ENCODE measurements around the gene RAP2A. TPM values are rescaled to one million over a fixed set of nuclear protein-coding genes. Genes with fewer than 3 reads are reported as not detected.

The RAP2A gene
- 10 to 100 TPM; 23.1 to 31.6 (median 29.1) TPM for polyA plus RNA-seq (ENCODE audit: insufficient read length in 10 of 10)
- long read RNA-seq, donor 1, full-length matches to known transcripts = 15 of 15 reads
- long read RNA-seq, donor 1, partial matches to known transcripts = 0 of 15 reads
- long read RNA-seq, donor 1, other reads (novel, unspliced or antisense) = 0 of 15 reads
- long read RNA-seq, donor 2, full-length matches to known transcripts = 2 of 2 reads
- long read RNA-seq, donor 2, partial matches to known transcripts = 0 of 2 reads
- long read RNA-seq, donor 2, other reads (novel, unspliced or antisense) = 0 of 2 reads
- long read RNA-seq, donor 3 = 0 reads
- long read RNA-seq, donor 4, full-length matches to known transcripts = 6 of 6 reads
- long read RNA-seq, donor 4, partial matches to known transcripts = 0 of 6 reads
- long read RNA-seq, donor 4, other reads (novel, unspliced or antisense) = 0 of 6 reads
- long read RNA-seq, donor 5, full-length matches to known transcripts = 11 of 11 reads
- long read RNA-seq, donor 5, partial matches to known transcripts = 0 of 11 reads
- long read RNA-seq, donor 5, other reads (novel, unspliced or antisense) = 0 of 11 reads
- long read RNA-seq, donor 6, full-length matches to known transcripts = 12 of 12 reads
- long read RNA-seq, donor 6, partial matches to known transcripts = 0 of 12 reads
- long read RNA-seq, donor 6, other reads (novel, unspliced or antisense) = 0 of 12 reads
- long read RNA-seq, donor 7, full-length matches to known transcripts = 6 of 6 reads
- long read RNA-seq, donor 7, partial matches to known transcripts = 0 of 6 reads
- long read RNA-seq, donor 7, other reads (novel, unspliced or antisense) = 0 of 6 reads
- long read RNA-seq, donor 8, full-length matches to known transcripts = 13 of 13 reads
- long read RNA-seq, donor 8, partial matches to known transcripts = 0 of 13 reads
- long read RNA-seq, donor 8, other reads (novel, unspliced or antisense) = 0 of 13 reads
- long read RNA-seq, donor 9 = 0 reads

DNA sequence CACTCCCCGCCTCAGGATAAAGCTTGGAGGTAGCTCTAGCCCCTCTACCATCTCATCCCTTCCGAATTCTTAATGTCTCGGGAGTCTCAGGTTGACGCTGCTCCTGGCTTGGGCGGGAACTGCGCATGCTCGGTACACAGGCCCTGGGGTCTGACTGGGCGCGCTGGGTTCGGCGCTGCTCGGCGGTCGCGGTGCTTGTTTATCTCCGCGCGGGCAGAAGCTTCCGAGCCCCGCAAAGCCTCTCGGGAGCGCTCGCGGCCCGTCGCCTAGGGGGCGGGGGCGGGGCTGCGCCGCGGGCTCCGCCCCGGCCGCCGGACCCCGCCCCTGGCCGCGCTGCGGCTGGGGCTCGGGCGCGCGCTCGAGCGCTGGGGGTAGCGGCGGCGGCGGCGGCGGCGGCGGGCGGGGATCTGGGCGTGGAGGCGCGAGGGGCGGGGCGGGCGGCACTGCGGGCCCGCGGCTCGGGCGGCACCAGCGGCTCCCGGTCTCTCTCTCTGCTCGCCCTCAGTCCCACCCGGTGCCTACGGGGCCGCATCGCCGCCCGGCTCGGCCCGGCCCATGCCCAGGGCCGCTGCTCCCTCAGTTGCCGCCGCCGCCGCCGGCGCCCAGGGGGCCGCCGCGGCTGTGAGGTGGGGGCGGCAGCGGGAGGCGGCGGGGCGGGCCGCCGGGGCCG lies at the start of gene RAP2A:
Gene RAP2A, plus strand, starts transcription at position 443 of the 670 bp plus-strand sequence. CDS start 302 bp downstream, outside the sequence.
- peak; percentile 92 to 96 (median 93) for DNase-seq

DNA sequence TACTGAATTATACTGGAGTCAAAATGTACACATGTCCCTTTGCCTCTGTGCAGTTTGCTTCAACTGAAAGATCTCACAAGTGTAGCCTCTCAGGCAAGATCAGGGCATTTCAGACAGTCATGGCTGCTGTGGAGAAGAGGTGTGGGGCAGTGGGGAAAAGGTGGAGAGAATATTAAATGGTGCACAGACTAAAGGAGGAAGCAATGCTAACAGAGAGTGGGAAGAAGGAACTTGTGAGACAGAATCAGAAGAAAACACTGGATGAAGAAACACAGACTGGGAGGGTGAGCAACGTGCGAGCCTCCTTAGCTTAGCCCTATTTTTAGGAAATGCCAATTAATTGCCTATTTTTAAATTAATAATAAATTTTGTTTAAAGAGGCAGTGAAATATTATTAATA lies 49.6 kb upstream of the RAP2A start:
- DNase-seq = no peak

GRCh38 chr13:97385146-97385545 lies 48.8 kb upstream of the RAP2A start:
- no peak for DNase-seq

DNA sequence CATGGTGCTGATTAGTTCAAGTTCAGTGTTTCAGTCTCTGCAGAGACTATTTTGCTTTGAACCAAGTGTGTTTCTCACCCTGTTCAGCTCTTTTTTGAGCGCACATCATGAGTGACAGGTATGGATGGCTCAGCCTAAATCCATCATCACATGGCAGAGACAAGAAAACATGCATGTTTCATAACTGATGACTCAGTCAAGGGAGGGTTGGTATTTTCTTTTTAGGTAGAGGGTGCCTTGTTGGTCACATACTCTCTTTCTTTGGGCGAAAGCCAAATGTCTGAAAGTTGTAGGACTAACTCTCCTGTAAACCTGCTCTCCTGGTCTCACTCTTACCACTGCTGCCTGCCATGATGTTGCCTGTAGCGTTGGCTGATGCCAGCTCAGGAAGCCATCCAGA lies 48.1 kb upstream of the RAP2A start:
- DNase-seq = no peak

DNA sequence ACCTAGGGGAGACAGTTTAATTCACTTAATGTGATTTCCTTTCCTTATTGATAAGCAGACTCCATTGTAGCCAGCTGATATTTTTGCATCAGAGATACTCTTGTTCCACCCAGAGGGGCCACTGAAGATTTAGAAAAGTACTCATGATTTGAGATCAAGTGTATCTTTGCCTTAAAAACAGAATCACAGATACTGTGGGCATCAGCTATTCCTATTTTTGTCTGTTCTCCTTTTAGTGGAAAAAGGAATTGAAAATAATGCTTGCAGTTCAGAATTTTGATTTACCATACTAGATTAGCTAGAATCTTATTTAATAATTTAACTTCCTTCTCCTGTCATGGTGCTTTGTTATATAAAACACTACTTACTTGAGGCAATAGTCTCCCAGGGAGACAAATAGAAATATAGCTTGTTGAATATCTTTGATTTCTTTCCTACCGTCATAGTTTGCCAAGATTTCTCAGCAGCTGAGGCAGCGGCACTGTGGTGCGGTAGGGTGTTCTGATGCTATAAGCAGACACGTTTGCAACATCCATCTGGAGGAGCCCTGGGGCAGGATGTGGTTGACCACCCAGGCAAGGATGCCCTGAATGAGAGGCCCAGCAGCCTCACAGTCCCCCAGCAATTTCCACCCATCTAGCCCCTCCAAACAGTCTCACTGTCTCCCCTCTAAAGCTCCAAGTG lies 47.0 kb upstream of the RAP2A start:
- DNase-seq = peak in 1 of 3 donors; percentile 21

- DNase-seq = no peak
Observed at GRCh38 chr13:97387485-97387839, 46.5 kb upstream of the RAP2A start.

DNA sequence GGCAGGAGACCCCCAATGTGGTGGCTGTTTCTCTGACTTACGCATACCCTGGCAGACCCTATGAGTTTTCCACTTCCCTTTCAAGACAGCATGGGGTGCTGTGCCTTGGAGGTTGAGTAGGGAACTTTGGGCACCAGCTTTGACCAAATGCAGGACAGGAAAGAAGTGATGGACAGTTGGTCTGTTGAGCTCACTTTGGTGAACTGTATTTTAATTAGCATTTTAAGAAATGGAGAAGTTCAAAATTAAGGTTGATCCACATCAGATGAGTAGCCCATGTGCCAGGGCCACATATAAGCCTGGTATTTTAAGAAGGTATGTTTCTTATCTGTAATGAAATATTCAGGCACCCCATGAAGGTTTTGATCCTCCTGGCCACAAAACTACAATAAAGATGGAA lies 46.1 kb upstream of the RAP2A start:
- DNase-seq = no peak

DNA sequence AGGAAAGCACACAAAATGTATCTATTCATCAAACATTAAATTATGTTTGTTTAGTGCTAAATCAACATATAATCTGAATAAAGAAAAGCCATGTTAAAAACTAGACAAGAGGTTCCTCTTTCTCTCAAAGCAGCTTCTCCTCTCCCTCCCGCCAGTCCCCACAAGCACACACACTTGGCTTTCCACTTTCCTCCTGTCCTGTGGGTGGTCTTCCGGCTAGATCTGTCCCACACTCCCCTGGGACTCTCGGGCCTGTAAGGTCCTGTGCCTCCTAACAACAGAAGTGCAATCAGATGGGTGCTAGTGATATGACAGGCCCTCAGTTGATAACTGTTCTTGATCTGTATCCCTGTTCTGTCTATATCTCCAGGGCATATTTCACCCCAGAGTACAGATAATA lies 45.6 kb upstream of the RAP2A start:
- no peak for DNase-seq

DNA sequence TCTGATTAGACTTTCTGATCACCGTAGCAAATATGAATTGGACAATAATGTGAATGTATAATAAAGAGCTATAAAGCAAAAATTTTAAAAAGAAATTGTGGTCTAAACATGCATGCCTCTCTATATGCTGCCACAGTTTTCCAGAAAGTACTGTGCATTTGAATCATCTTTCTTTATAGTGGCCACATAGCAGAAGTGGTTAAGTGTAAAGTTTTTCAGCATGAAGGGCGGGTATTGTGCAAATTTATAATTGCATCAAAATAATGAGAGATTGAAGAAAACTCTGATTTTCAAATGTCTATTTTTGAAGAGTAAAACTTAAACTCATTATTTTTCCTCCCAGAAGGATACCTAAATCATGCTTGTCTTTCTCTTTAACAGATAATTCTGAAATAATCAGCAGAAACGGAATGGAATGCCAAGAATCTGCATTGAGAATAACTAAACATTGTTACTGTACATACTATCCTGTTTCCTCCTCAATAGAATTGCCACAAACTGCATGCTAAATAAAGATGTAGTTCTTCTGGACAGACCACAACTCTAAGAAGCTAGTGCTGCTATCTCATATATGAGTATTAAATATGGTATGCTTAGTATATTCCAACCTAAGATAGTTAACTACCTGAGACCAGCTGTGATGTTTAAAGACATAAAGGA lies 42.9 kb upstream of the RAP2A start:
- no peak for DNase-seq

DNA sequence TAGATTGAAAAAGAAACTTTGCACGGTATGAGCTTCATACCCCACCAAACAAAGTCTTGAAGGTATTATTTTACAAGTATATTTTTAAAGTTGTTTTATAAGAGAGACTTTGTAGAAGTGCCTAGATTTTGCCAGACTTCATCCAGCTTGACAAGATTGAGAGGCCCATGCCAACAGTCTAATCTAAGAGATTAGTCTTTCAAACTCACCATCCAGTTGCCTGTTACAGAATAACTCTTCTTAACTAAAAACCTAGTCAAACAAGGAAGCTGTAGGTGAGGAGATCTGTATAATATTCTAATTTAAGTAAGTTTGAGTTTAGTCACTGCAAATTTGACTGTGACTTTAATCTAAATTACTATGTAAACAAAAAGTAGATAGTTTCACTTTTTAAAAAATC lies 41.9 kb upstream of the RAP2A start:
- no peak for DNase-seq

DNA sequence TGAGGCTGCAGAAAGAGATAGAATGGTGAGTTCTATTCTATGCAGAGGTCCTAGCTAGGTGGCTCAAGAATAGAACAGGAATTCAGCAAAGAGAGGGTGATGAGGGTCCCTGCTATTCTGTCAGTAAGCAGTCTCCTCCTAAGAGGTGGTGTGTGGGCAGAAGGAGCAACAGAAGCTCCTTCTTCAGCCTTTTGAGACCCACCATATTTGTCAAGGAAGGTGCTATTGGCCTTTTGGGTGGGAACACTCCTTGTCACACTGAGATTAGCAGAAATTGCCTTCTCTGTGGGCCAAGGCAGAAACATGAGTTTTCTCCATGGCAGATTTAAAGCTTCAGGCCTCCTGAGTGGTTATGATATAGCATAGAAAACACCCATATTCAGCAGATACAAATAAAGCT lies 39.4 kb upstream of the RAP2A start:
- DNase-seq = no peak

DNA sequence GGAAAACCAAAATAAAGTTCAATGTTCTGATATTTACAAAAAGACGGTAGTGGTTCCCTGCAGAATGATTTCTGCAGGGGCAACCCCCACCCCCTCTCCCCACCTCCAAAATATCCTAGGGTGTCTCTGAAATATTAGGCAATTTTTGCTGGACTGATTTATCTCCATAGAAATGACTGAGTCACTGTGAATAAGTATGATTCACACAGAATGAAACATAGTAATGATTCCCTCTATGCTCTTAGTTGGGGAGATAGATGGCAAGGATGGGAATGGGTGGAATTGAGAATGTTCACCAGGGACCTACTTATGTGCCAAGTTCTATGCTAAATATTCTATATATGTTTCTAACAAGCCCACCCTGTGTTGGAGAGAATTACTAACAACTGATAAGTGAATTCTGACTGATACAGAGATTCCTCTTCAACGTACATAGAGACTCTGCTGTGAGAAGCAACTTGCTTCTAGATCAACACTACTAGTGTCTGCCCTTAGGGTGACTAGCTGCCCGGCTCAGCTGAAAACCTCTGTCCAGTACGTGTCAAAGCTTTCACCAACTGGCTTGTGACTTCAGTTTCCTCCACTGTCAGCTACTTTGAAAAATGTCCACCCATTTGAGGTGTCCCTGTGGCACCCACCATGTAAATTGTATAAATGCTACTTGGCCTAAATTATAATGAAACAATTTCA lies 38.4 kb upstream of the RAP2A start:
- DNase-seq = no peak

- no peak for DNase-seq
Observed at GRCh38 chr13:97397267-97397666, 36.7 kb upstream of the RAP2A start.

DNA sequence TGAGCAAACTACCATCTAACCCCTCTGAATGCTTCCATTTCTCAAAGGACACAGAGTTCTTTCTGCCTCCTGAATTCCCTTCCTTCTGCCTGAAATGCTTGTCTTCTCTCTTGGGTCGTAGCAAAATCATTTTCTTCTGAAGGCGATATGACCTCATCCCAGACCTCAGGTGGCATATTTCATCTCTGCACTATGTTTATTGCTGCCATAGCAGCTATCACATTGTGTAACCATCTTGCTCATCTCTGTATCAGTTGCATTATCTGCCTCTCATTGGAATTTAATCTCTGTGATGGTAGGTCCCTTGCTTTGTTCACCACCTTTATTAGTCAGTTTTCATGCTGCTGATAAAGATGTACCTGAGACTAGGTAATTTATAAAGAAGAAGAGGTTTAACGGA lies 32.5 kb upstream of the RAP2A start:
- no peak for DNase-seq

DNA sequence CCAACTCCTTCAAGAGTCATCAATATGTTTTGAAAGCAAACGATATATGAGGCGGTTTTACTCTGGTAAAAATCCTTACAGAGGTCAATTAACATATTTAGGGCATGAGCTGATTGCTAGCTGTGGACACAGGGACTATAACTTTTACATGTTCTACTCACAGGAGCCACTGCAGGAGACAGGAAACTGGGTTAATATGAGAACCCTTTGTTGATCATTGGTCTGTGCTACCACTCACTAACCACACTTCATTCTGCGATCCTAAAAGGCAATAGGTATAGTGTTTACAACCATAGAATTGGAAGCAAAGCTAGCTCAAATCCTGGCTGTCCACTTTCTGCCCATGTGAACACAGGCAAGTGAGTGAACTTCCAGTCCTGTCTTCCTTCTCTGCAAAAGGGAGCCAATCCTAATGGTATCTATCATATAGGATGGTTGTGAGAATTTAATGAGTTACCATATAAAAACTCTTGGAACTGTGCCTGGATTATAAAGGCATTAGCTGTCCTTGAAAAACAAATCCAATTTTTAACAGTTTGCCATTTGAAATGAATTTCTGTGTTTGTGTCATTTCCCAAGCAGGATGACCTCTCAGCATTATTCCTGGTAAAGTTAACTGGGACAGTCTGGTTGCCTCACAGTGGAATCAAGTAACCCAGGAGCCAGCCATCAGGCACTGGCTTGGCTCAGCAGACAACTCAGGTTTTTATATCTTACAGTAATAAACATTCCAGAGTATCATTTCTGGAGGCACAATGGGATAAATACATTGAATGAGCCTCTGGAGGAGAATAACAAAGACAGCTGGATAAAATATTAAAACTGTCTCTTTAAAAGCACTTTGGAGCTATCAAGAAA lies 29.8 kb upstream of the RAP2A start:
- DNase-seq = peak in 1 of 3 donors; percentile 24

DNA sequence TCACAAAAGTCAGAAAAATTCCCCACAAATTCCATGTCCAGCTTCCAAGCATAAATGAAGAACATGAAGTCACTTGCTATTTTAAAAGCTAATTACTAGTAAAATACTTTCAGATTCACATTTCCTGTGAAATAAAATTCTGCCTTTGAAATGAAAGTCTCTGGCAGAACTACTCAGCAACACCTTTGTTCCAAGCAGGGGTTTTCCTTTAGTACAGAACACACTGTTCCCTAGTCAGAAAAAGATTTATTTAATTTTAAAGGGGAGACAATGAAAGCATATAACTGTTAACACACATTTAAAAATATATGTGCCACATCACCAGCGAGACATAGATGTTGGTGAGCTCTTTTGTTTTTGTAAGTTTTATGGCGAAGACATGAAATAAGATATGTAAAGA lies 26.4 kb upstream of the RAP2A start:
- no peak for DNase-seq

DNA sequence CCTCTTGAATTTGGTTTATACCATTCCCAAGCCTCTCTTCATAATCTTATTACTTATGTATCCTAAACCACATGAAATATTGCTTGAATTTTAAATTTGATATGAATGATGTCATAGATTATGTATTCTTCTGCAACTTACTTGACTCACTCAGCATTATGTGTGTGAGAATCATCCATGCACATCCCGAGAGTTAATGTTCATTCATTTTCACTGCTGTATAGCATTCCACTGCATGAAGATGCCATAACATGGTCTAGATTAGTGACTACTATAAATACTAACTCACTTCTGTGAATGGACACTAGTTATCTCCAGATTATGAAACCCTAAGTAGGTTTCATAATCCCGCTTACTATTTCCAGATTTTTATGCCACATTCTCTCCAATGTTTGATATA lies 25.0 kb upstream of the RAP2A start:
- DNase-seq = no peak

- no peak for DNase-seq
Observed at GRCh38 chr13:97411984-97412383, 22.0 kb upstream of the RAP2A start.

- DNase-seq = no peak
Observed at GRCh38 chr13:97413694-97414093, 20.3 kb upstream of the RAP2A start.

Measured in muscle of back (tissue), 13 donors.